Colon (tissue), 2 donors: ENCODE measurements around the gene RAB40B.

Experiments used
- FAIRE-seq: peaks from 2 replicates; lab custom pipeline; 2012; peaks lifted over from hg19 to GRCh38; lab: Jason Lieb, UNC
- donor health status: control.
- donor health status: control.

RAB40B gene

DNA sequence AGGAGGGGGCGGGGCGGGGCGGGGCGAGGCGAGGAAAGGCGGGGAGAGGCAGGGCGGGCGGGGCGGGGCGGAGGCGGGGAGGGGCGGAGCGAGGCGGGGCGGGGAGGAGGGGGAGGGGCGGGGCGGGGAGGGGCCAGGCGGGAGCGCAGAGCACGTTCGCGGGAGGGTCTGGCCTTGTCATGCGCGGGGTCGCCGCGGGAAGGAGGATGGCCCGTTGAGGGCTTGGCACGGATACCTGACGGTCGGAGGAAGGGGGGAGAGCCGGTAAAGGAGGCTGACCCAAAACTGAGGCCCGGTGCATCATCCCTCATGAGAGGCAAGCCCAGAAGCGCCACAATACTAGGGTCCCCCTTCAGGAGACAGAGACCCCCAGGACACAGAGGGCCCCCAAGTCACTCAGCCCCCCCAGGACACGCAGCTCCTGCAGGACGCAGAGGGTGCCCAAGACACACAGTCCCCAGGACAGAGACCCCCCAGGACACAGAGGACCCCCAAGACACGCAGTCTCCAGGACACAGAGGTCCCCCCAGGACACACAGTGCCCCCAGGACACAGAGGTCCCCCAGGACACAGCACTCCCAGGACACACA is 49.7 kb downstream of the RAB40B start:
- no peak for FAIRE-seq

DNA sequence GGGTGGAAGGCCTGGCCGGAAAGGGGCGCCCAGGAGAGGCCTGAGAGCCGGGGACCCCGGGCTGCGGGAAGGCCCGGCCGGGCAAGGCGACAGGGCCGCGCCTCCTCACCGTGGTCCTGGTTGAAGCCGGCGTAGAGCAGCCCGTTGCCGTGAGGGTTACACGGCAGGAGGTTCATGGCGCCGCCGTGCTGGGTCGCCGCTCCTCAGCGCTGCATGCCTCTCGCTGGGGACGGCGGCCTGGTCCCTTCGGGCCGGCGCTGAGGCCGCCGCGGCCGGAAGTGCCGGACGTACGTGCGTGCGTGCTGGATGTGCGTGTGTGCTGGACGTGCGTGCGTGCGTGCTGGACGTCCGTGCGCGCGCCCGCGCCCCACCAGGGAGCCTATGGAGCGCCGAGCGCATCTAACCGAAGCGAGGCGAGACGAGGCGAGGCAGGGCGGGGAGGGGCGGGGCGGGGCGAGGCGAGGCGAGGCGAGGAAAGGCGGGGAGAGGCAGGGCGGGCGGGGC is 50.3 kb downstream of the RAB40B start, which contains the start of gene WDR45B:
Gene WDR45B (minus strand): TSS at position 280 of the 504 bp plus-strand sequence. CDS start 104 bp downstream, at position 176.
- FAIRE-seq: no peak

DNA sequence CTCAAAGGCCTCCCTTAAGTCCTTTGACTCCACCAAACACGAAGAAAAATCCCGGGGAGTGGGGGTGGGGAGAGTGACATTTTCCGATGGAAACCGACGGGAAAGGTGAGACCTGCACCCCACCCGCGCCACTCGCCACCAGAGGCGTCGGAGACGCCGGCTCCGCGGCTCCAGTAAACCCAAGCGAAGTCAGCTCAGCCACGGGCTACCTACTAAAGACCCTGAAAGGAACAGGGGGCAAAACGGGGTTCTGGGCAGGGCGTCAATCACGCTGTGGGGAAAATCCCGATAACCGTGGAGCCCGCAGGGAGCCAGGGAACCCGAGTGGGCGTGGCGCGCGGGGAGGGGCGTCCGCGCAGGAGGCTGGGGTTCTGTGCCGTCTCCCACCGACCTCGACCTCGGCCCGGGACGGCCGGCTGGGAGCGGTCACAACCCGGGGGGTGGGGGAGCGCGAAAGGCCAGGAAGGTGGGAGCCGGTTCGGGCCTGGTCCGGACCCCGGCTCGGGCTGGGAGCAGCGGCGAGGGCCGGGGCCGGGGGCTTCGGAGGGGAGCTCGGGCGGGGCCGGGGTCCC is 50.8 kb downstream of the RAB40B start:
- FAIRE-seq: no peak

DNA sequence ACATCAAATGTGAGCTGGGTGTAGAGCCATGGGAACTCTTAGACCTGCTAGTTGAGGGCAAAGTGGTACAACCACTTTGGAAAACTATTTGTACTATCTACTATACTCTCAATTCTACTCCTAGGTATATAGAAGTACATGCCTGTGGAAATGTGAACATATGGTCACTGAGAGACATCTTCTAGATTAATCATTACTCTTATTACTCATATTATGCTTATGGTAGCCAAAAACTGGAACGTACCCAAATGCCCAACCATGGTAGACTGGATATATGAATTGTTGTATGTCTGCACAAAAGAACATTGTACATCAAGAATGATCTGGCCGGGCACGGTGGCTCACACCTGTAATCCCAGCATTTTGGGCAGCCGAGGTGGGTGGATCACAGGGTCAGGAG is 53.0 kb downstream of the RAB40B start:
- no peak for FAIRE-seq

DNA sequence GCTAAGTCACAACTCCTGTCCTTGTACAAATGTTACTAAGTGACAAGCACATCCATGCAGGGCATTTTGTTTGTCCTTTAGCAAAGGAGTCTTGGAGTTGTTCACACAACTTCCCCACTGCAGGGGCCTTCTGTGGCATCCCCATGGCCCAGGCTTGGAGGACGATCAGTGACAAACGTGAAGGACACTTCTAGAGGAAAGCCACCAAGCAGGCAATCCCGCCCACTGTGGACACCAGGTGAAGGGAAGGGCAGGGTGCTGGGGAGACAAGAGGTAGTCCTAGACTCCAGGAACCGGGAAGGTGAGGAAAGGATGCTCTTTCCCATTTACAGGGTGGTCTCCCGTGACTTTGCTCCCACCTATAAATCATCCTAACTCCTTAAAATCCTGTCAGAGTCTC is 54.4 kb downstream of the RAB40B start:
- no peak for FAIRE-seq

DNA sequence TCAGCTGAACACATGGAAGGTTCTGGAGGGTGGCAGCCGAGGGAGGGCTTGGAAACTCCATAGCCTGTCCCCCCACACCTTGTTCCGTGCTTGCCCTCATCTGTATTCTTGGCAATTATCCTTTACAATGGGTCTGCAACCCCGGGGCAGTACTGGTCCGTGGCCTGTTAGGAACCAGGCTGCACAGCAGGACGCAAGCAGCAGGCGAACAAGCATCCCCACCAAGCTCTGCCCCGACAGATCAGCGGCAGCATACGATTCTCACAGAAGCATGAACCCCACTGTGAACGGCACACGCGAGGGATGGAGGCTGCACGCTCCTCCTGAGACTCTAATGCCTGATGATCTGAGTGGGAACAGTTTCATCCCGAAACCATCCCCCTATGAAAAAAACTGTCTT is 56.5 kb downstream of the RAB40B start:
- no peak for FAIRE-seq

DNA sequence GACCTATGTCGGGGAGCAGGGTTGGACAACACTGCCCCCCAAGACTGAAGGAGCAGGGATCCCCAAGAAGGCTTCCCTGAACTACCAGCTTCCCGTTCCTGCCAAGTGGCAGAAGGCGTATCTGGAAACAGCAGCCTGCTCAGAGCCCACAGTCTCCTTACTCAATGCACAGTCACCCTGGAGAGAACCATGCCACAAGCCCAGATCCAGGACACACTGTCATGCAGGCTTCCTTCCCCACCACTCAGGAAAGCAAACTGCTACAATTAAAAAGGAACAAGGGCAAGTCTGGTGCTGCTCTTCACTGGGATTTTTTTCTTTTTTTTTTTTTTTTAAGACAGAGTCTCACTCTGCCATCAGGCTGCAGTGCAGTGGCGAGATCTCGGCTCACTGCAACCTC is 58.5 kb downstream of the RAB40B start:
- FAIRE-seq: no peak

DNA sequence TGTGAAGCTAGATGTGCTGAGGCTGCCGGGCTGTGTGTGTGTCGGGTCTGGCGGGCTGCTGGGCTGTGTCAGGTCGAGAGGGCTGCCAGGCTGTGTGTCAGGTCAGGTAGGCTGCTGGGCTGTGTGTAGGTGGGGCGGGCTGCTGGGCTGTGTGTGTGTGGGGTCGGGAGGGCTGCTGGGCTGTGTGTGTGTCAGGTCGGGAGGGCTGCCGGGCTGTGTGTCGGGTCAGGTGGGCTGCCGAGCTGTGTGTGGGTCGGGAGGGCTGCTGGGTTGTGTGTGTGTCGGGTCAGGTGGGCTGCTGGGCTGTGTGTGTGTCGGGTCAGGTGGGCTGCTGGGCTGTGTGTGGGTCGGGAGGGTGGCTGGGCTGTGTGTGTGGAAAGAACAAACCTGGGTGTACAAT is 58.9 kb downstream of the RAB40B start:
- FAIRE-seq: no peak

DNA sequence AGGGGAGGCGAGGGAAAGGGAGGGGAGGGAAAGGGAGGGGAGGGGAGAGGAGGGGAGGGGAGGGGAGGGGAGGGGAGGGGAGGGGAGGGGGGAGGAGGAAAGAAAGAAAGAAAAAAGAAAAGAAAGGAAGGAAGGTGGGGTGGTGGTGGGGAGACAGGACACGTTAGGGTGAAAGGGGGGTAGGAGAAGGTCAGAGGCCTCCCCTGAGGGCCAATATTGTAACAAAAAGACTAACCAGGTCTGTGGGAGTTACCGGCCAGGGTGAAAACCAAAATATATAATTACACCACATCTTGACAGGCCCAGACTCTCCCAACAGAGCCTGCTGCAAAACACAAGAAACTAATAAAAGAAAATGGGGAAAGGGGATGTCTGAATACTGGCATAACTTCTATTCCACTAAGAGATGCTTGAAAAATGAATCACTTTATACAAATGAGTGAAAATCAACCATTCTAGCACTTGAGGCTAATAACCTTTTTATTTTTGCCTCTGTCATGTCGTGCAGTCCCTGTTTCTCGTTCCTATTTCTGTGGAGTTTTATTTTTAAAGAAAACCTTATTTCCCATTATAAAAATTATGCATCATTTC is 60.2 kb downstream of the RAB40B start:
- FAIRE-seq: no peak

DNA sequence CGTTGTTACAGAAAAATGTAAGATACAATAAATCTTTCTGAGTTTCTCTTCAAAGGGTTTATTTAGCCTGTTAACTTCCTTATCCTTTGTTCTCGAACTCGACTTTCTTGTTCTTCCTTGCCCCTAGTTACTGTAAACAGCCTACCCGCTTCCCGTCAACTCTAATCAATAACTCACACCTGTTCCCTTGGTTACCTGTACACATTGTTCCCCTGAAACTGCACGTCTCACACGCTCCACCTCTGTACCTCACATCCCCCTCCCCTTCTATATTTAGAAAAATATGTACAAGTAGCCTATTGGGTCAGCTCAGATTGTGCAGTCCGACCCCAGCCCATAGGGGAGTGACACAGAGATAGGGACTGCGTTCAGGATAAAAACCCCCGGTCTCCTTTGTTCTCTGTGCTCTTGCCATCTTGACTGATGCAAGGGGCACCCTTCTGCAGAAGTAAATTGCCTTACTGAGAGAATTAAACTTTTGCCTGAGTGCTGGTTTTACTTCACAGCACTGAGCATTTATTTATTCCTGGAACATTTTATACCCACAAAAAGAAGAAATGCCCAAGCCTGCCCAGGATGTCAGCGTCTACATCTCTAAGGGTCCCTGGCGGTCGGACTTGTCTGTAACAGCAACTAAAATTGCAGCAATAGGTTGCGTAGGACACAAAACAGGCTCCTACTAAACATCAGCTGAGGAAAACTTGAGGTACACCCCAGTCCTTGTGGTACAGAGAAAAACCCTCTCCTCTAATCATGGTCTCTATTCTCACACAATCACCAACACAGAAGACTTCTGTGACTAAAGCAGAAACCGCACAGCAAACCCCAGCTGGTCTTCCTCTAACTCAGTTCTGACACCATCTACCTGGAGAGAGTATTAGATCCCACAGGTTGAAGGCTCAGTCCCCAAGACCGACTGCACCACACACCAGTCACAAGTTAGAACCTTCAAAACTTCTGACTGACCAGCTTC is 61.6 kb downstream of the RAB40B start:
- FAIRE-seq: no peak

DNA sequence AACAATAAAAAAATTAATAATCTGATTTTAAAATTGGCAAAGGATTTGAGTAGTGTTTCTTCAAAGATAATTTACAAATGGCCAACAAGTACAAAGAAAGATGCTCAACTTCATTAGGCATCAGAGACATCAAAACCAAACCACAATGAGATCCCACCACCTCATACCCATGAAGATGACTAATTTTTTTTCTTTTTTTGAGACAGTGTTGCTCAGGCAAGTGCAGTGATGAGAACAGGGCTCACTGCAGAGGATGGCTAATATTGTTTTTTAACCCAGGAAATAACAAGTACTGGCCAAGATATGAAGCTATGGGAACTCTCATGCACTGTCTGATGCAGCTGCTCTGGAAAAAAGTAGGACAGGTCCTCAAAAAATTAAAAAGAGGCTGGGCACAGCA is 65.2 kb downstream of the RAB40B start:
- no peak for FAIRE-seq

DNA sequence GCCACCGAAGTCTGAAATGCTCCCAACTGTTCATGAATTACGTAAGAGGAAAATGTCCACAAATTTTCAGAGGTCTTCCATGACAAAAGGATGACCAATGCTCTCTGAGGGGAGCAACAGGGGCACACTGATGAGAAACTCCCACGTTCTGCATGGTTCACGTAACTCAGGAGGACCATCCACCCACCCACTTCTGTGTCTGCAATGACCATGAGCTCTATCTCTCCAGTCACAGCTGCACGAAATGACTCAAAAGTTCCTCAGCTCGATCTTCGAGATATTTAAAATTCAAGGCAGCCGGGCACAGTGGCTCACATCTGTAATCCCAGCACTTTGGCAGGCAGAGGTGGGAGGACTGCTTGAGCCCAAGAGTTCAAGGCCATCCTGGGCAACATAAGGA is 66.0 kb downstream of the RAB40B start:
- FAIRE-seq: no peak

DNA sequence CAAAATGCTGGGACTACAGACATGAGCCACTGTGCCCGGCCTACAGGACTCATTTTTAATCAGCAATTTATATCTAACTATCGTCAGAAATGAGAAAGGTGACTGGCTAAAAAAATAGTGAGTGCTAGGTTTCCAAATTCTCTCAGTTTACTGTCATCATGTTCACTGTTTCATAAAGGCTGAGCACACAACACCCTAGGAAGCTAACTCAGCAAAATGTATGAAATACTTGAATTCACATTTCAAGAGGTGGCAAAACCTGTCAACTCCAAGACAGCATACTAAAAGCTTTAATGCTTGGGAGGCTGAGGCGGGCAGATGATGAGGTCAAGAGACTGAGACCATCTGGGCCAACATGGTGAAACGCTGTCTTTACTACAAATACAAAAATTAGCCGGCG is 67.0 kb downstream of the RAB40B start:
- FAIRE-seq: no peak

DNA sequence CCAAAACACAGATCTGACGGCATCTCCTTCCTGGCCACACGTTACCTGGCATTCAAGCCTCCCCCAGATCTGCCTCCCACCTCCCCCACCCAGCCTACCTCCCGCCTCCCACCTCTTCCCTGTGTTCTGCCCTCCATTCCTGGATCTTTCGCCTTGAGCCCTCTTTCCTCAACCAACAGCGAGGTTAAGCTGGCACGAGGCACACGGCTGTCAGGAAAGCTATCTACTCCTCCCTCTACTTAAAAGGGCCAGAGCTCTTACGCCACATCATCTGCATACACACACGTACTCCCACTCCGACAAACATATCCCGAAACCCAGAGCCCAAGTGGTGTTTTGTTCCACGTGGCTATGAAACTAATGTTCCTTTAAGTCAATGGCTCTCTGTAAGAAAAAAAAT is 68.3 kb downstream of the RAB40B start:
- no peak for FAIRE-seq

DNA sequence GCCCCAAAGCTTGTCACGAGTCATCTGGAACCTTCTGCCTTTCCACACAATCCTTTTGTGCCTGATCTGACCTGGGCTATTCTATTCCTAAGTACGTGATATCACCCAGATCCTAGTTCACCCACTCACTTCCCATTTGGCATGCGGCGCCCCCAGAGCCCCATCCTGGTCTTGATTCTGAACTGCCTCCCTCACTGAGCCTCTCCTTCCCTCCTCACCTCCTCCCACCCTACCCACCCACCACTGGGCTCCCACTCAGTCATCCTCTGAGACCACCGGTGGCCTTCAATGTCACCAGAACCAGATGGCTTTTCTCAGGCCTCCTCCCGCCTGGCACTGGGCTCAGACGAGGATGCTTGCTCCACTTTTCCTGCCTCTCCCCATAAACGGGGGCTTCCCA is 68.8 kb downstream of the RAB40B start:
- no peak for FAIRE-seq

DNA sequence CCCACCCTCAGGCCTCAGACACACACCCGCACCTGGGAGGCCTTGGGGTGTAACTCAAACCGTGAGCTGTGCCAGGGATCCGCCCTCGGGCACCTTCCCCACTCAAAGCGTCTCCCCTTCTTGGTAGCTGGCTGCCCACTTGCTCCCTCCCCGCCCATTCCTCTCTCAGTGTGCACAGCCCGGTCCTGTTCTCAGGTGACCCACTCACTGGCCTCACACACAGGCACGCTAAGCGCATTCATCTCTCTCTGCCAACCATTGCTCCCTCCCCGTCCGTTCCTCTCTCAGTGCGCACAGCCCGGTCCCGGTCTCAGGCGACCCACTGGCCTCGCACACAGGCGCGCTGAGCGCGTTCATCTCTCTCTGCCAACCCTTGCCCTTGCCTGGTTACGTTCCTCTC is 71.1 kb downstream of the RAB40B start:
- FAIRE-seq: no peak

DNA sequence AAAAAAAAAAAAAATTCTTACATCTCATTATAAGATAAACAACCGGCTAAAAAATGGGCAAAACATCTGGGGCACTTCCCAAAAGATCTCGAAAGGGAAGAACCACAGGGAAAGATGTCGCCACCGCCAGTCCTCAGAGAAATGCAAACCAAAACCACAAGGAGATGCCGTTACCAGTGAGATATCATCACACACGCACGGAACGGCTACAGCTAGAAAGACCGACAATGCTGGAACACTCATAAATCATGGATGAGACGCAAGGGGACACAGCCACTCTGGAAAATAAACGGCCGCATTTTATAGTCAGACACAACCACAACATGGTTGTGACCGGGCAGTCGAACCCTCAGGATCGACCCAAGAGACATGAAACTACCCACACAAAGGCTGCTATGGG is 74.8 kb downstream of the RAB40B start:
- FAIRE-seq: no peak

DNA sequence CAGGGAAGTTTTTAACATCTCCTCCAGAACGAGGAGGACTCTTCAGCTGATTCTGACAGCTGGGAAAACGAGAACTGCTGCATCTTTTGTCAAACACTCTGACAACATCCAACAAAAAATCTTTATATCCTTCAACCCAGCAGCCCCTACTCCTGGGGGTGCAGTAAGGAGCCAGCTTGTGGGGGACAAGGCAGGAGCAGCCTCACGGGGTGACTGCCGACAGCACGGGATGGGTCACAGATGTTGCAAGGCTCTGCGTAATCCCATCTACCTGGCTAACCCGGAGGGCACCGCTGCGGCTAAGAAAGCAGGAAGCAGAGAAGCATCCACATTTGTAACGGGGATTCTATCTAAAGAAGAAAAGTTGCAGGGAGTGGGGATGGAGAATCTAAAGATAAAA is 78.9 kb downstream of the RAB40B start:
- FAIRE-seq: no peak

DNA sequence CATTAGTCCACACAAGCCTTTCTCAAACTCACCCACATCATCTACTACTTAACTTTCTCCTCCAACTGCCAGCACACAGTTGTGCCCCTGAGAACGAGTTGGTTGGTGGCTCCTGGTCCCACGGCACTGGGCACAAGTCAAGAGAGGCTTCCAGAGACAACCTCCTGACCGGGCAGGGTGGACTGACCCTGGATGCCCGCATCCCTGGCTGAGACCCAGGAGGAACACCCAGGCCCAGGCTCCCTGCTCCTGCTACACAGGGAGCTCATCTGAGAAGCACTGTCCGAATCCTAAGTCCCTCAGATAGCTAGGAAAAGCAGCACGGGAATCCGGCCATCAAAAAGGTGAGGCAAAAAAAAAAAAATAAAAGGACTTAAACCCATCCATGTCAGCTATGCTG is 79.3 kb downstream of the RAB40B start:
- FAIRE-seq: no peak

DNA sequence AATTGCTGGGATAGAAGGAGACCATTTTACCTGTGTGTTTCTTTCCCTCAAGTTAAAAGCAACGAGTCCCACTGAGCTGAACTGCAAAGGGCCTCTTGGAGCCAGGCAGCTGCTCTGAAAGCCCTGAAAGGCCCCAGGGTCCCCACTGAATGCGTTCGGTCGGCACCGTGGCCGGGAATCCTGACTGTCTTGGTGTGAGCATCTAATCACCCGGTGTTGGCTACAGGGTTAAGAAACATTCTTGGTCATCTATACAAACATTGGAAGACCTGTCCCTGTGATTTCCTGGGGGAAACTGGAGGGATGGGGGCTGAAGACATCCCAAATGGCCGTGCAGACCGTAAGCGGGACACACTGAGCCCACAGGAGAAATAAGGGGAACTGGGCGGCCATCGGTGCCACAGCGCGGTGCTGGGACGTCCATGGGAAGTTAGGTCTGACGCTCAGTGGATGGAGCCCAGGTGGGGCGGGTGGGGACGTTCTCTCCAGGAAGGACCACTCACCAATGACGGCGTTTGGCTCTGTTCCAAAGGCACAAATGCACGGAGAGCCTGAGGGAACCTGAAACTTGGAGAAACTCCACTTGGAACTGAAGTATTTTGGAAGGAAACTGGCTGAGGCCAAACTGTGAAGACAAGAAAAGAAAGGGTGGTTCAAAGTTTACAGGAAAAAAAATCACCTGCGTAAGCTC is 82.3 kb downstream of the RAB40B start:
- no peak for FAIRE-seq

DNA sequence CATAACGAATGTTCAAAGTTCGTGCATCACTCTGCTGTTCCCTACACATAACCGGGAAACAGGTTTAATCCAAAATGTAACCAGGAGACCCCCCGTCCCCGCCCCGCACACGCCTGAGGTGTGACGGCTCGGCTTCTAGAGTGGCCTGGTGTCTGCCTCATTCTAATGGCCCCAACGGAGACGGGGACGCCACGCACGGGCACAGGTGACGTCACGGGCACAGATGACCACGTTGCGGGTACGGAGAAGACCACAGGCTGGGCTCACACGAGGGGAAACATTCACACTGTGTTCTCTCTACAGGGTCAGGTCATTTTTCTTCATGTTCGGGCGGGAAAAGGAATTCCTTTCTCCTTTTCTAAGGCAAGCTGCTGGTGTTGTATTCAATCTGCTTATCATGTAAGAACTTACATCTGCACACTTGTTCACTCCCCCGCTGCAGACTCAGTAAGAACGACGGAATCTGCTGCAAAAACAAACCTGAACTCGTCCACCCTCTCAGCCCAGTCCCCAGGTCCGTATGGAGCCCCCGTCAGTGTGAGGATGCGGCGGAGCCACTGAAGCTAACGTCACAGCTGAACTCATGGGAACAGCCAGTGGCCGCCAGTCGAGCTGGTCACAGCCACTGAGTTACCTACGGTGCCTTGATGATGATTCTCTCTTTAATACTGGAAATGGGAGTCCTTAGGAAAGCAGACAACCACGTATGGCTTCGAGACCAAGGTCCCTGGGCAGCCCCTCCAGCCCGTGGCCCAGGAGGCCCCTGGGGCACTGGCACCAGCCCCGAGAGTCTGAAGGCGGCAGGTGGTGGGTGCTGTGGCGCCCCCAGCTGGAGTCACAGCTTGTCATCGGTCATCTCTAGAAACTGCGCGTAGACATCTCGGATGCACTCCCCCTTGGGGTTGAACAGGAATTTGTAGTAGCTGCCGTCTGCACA is 83.1 kb downstream of the RAB40B start:
- FAIRE-seq: no peak
